ENCODE data around the gene MBLAC1. TPM values are rescaled to one million over a fixed set of nuclear protein-coding genes. Genes with fewer than 3 reads are reported as not detected.

Gene MBLAC1
- total and polyA plus RNA-seq, 9 of the 15 experiments (the other 6 are each of a cell fraction or from before 2014, with no cell fraction given): 0.03 to 3.1 (median 0.52) TPM

DNA sequence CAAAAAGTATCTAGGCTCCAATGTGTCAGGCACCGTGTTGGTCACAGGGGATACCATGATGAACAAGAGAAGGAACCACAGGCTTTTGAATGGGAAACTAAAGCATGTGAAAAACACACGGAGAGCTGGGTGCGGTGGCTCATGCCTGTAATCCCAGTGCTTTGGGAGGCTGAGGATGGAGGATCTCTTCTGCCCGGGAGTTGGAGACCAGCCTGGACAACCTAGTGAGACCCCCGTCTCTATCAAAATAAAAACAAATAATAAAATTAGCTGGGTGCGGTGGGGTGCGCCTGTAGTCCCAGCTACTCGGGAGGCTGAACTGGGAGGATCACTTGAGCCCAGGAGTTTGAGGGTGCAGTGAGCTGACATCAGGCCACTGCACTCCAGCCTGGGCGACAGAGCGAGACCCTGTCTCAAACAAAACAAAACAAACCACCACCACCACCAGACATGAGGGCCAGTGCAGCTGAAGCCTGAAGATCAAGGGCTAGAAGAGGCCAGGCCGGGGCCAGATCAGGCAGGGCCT, 38.6 kb upstream of the MBLAC1 start (continued):
- TF ChIP-seq GTF3C2 (IDR thresholded peaks at IDR 0.05; ENCODE audit: borderline replicate concordance, extremely low read depth, insufficient read length) (no peak), RBM25 (IDR thresholded peaks at IDR 0.05; ENCODE audit: low read depth, low read length, severe bottlenecking) (peak; percentile 19), ZC3H4 (CRISPR knock-in tag; IDR thresholded peaks at IDR 0.05; ENCODE audit: borderline replicate concordance) (peak; percentile 78; the same call in 1 of the 2 replicates), DIDO1 (tag; IDR thresholded peaks at IDR 0.05; ENCODE audit: low read depth) (no peak), GATA2 (CRISPR knock-in tag; IDR thresholded peaks at IDR 0.05) (0 out of 2 replicates have a peak, but pooled peaks have one; percentile 26), THRAP3 (IDR thresholded peaks at IDR 0.05; ENCODE audit: borderline replicate concordance) (peak; percentile 94), HDGF (IDR thresholded peaks at IDR 0.05) (peak; percentile 65; the same call in 1 of the 2 replicates), VEZF1 (CRISPR knock-in tag; IDR thresholded peaks at IDR 0.05) (no peak), ZNF655 (CRISPR knock-in tag; IDR thresholded peaks at IDR 0.05) (no peak), DNMT1 (IDR thresholded peaks at IDR 0.05) (no peak), ETV6 (IDR thresholded peaks at IDR 0.05; ENCODE audit: borderline replicate concordance in 1 of 2, low read depth in 2 of 2, low read length in 1 of 2) (no peak), ETV6 (CRISPR knock-in tag; IDR thresholded peaks at IDR 0.05; ENCODE audit: borderline replicate concordance) (no peak), BCOR (IDR thresholded peaks at IDR 0.05) (peak; percentile 69)
- TF ChIP-seq, protein P1, sequence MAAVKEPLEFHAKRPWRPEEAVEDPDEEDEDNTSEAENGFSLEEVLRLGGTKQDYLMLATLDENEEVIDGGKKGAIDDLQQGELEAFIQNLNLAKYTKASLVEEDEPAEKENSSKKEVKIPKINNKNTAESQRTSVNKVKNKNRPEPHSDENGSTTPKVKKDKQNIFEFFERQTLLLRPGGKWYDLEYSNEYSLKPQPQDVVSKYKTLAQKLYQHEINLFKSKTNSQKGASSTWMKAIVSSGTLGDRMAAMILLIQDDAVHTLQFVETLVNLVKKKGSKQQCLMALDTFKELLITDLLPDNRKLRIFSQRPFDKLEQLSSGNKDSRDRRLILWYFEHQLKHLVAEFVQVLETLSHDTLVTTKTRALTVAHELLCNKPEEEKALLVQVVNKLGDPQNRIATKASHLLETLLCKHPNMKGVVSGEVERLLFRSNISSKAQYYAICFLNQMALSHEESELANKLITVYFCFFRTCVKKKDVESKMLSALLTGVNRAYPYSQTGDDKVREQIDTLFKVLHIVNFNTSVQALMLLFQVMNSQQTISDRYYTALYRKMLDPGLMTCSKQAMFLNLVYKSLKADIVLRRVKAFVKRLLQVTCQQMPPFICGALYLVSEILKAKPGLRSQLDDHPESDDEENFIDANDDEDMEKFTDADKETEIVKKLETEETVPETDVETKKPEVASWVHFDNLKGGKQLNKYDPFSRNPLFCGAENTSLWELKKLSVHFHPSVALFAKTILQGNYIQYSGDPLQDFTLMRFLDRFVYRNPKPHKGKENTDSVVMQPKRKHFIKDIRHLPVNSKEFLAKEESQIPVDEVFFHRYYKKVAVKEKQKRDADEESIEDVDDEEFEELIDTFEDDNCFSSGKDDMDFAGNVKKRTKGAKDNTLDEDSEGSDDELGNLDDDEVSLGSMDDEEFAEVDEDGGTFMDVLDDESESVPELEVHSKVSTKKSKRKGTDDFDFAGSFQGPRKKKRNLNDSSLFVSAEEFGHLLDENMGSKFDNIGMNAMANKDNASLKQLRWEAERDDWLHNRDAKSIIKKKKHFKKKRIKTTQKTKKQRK (IDR thresholded peaks at IDR 0.05; ENCODE audit: borderline replicate concordance, low read depth, low read length): no peak
- TF ChIP-seq, protein P2, sequence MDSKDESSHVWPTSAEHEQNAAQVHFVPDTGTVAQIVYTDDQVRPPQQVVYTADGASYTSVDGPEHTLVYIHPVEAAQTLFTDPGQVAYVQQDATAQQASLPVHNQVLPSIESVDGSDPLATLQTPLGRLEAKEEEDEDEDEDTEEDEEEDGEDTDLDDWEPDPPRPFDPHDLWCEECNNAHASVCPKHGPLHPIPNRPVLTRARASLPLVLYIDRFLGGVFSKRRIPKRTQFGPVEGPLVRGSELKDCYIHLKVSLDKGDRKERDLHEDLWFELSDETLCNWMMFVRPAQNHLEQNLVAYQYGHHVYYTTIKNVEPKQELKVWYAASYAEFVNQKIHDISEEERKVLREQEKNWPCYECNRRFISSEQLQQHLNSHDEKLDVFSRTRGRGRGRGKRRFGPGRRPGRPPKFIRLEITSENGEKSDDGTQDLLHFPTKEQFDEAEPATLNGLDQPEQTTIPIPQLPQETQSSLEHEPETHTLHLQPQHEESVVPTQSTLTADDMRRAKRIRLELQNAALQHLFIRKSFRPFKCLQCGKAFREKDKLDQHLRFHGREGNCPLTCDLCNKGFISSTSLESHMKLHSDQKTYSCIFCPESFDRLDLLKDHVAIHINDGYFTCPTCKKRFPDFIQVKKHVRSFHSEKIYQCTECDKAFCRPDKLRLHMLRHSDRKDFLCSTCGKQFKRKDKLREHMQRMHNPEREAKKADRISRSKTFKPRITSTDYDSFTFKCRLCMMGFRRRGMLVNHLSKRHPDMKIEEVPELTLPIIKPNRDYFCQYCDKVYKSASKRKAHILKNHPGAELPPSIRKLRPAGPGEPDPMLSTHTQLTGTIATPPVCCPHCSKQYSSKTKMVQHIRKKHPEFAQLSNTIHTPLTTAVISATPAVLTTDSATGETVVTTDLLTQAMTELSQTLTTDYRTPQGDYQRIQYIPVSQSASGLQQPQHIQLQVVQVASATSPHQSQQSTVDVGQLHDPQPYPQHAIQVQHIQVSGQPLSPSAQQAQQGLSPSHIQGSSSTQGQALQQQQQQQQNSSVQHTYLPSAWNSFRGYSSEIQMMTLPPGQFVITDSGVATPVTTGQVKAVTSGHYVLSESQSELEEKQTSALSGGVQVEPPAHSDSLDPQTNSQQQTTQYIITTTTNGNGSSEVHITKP (IDR thresholded peaks at IDR 0.05; ENCODE audit: partially characterized antibody): no peak
